ENCODE measurements around the gene INPP5A. TPM values are rescaled to one million over a fixed set of nuclear protein-coding genes. Genes with fewer than 3 reads are reported as not detected.

The INPP5A gene
- total RNA-seq, 1 donor from 2014 or later, result 36.4 TPM

DNA sequence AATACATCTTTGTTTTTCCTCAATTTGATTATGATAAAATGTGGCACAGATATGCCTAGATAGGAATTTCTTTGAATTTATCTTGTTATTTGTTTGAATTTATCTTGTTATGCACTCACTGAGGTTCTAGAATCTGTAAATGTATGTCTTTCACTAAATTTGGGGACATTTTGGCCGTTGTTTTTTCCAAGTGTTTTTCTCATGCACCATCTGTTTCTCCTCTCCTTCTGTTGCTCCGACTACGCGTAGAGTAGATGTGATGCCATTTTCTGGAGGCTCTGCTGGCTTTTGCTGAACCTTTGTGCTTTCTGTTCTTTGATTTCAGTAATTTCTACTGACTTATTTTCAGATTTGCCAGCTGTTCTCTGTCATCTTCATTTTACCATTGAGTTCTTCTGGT lies 101.9 kb downstream of the INPP5A start:
- DNase-seq (ENCODE audit: extremely low spot score, unreplicated experiment), result no peak
- TF ChIP-seq, protein P1, sequence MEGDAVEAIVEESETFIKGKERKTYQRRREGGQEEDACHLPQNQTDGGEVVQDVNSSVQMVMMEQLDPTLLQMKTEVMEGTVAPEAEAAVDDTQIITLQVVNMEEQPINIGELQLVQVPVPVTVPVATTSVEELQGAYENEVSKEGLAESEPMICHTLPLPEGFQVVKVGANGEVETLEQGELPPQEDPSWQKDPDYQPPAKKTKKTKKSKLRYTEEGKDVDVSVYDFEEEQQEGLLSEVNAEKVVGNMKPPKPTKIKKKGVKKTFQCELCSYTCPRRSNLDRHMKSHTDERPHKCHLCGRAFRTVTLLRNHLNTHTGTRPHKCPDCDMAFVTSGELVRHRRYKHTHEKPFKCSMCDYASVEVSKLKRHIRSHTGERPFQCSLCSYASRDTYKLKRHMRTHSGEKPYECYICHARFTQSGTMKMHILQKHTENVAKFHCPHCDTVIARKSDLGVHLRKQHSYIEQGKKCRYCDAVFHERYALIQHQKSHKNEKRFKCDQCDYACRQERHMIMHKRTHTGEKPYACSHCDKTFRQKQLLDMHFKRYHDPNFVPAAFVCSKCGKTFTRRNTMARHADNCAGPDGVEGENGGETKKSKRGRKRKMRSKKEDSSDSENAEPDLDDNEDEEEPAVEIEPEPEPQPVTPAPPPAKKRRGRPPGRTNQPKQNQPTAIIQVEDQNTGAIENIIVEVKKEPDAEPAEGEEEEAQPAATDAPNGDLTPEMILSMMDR (IDR thresholded peaks at IDR 0.05), result no peak
- H3K36me3 Mint-ChIP-seq (ENCODE audit: unreplicated experiment), result no peaks in the 10 kb centered on the region
- H3K27me3 Mint-ChIP-seq (ENCODE audit: unreplicated experiment), result no peaks in the 10 kb centered on the region
- no peaks in the 10 kb centered on the region for H3K9me3 Mint-ChIP-seq (ENCODE audit: unreplicated experiment)
- H3K27ac Mint-ChIP-seq (ENCODE audit: unreplicated experiment), result no peak overlapping the region
- H3K4me1 Mint-ChIP-seq (ENCODE audit: unreplicated experiment), result peaks cover 11% of the 10 kb centered on the region
- H3K4me3 Mint-ChIP-seq (ENCODE audit: unreplicated experiment), result no peak overlapping the region

DNA sequence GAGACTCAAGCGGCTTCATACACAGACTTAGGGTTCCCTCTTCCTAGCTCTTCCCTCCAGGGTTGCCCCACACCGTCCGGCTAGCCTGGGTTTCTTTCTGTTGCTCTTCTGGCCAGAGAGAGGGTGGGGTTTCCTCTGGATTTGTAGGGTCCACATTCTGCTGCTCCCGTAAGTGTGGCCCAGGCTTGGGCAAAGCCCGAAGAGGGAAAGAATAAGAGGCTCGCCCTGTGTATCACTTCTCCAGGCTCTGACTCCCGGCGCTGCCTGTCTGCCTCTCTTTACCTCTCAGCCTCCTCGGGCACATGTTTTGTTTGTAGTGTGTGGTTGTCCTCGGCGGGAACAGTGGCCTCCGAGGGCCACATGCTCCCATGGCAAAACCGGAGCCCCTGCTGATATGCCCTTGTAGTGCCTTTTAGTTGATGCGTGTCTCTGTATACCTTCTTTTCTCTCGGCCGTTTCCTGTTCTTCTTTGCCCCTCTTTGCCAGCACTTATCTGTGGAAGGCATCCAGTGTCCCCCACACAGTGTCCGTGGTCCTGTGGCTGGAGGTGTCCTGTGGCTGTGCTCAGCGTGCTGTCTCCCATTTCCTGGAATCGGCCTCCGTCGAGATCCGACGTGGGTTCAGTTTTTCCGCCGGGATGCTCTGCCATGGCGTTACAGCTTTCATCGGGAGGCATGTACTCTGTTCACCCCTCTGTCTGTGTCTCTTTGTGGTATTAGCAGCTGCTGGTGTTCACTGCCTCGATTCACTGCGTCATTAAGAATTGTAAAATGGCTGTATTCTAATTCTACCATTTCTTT lies 102.9 kb downstream of the INPP5A start:
- no peaks in the 10 kb centered on the region for H3K9me3 Mint-ChIP-seq (ENCODE audit: unreplicated experiment)
- no peaks in the 10 kb centered on the region for H3K36me3 Mint-ChIP-seq (ENCODE audit: unreplicated experiment)
- peaks cover 6% of the 10 kb centered on the region for H3K4me1 Mint-ChIP-seq (ENCODE audit: unreplicated experiment)
- TF ChIP-seq, protein P1 (IDR thresholded peaks at IDR 0.05), result no peak
- DNase-seq (ENCODE audit: extremely low spot score, unreplicated experiment), result no peak
- no peak overlapping the region for H3K27ac Mint-ChIP-seq (ENCODE audit: unreplicated experiment)
- no peak overlapping the region for H3K4me3 Mint-ChIP-seq (ENCODE audit: unreplicated experiment)
- no peaks in the 10 kb centered on the region for H3K27me3 Mint-ChIP-seq (ENCODE audit: unreplicated experiment)

DNA sequence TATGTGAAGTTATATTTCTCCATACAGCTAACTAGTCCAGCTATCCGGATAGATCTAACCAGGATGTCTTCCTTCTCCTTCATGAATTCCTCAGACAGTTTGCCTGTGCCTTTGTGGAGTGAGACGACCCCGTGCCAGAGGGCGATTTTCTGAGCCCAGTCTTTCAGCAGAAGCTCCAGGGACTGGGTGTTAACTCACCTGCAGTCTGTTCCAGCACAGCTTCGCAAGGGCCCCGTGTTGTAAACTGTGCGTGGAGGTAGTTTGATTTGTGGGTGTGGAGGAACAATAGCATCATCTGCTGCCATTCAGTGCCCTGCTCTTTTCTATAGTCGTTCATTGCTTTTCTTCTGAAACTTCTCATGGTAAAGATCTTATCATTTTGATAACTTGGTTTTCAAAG lies 103.8 kb downstream of the INPP5A start:
- Mint-ChIP-seq H3K9me3 (ENCODE audit: unreplicated experiment) (no peaks in the 10 kb centered on the region), H3K27ac (ENCODE audit: unreplicated experiment) (no peak overlapping the region)
- TF ChIP-seq, protein P1 (IDR thresholded peaks at IDR 0.05), result no peak

DNA sequence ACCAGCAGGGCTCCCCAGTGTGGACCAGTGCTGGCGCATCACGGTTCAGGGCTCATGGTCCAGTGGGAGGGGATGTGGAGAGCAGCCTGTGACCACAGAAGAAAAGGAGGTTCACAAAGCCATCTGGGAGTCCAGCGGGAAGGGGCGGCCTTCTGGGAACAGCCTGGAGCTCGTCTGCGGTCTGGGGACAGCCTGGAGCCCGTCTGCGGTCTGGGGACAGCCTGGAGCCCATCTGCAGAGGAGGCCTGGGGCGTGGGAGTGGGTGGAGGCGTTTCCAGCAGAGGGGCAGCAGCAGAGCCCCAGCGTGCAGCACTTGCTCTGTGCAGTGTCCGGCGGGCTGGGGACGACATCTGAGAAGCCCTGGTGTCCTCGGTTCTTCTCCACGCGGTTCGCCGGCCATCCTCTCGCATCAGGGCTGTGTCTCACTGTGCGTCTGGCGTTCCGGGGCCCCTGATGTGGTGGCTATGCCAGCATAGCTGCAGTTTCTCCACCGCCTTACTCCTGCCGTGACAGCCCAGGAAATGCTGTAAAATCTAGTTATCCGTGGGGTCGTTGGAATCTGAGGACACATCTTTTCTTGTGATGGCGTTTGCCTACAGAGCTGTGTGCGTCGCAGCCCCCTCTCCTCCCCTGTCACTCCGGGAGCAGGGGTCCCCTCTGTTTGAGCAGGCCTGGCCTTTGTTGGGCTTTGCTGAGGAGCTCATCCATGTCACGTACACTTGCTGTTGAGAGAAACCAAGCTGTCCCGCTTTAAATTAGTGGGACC lies 104.6 kb downstream of the INPP5A start:
- TF ChIP-seq, protein P1 (IDR thresholded peaks at IDR 0.05), result no peak
- H3K27ac Mint-ChIP-seq (ENCODE audit: unreplicated experiment), result no peak overlapping the region
- H3K27me3 Mint-ChIP-seq (ENCODE audit: unreplicated experiment), result no peaks in the 10 kb centered on the region
- no peak for DNase-seq (ENCODE audit: extremely low spot score, unreplicated experiment)
- H3K4me3 Mint-ChIP-seq (ENCODE audit: unreplicated experiment), result no peak overlapping the region
- H3K9me3 Mint-ChIP-seq (ENCODE audit: unreplicated experiment), result no peaks in the 10 kb centered on the region
- no peaks in the 10 kb centered on the region for H3K36me3 Mint-ChIP-seq (ENCODE audit: unreplicated experiment)
- peaks cover 6% of the 10 kb centered on the region for H3K4me1 Mint-ChIP-seq (ENCODE audit: unreplicated experiment)

More for the DNA sequence above, 103.8 kb downstream of the INPP5A start:
- H3K4me1 Mint-ChIP-seq (ENCODE audit: unreplicated experiment), result peaks cover 6% of the 10 kb centered on the region
- H3K36me3 Mint-ChIP-seq (ENCODE audit: unreplicated experiment), result no peaks in the 10 kb centered on the region
- no peak for DNase-seq (ENCODE audit: extremely low spot score, unreplicated experiment)
- H3K4me3 Mint-ChIP-seq (ENCODE audit: unreplicated experiment), result no peak overlapping the region
- H3K27me3 Mint-ChIP-seq (ENCODE audit: unreplicated experiment), result no peaks in the 10 kb centered on the region

DNA sequence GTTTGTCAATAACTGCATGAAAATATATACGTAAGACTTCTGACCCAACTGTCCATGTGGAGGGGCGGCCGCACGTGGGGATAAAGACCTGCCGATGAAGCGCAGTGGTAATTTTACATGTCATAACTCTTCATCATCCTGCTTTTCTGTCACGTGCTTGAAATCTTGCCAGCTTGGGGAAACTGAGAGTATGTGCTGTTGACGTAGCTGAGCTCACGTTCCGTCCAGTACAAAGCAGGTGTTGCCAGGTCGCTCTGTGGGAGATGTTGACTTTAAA lies 105.1 kb downstream of the INPP5A start:
- no peak overlapping the region for H3K27ac Mint-ChIP-seq (ENCODE audit: unreplicated experiment)
- no peaks in the 10 kb centered on the region for H3K36me3 Mint-ChIP-seq (ENCODE audit: unreplicated experiment)
- H3K4me3 Mint-ChIP-seq (ENCODE audit: unreplicated experiment), result no peak overlapping the region
- H3K27me3 Mint-ChIP-seq (ENCODE audit: unreplicated experiment), result no peaks in the 10 kb centered on the region
- peaks cover 4% of the 10 kb centered on the region for H3K4me1 Mint-ChIP-seq (ENCODE audit: unreplicated experiment)
- H3K9me3 Mint-ChIP-seq (ENCODE audit: unreplicated experiment), result no peaks in the 10 kb centered on the region
- DNase-seq (ENCODE audit: extremely low spot score, unreplicated experiment), result no peak
- TF ChIP-seq, protein P1 (IDR thresholded peaks at IDR 0.05), result no peak

Data from osteocyte (in vitro differentiated cells).